Liver (tissue), 9 donors: Measurements from ENCODE around the gene SRSF8. TPM values are rescaled to one million over a fixed set of nuclear protein-coding genes. Genes with fewer than 3 reads are reported as not detected.

ENCODE experiments used
- DNase-seq: peaks from one replicate; pipeline ENCODE4 v3.0.0-alpha.2; 2017; ENCODE audit warnings: low spot score
- H3K27ac ChIP-seq, 2 donors: one replicate each; pipeline ENCODE4 v1.7.0; 2013; ENCODE audit warnings: inconsistent platforms in 2 of 2, low read length in 2 of 2, control low read depth in 1 of 2, low read depth in 1 of 2, mild to moderate bottlenecking in 1 of 2
- H3K27me3 ChIP-seq, 4 donors: one replicate each; pipeline versions ENCODE4 v1.6.1 to v1.7.0; 2013; ENCODE audit warnings: low read length in 3 of 4, inconsistent platforms in 1 of 4, mild to moderate bottlenecking in 1 of 4, moderate library complexity in 1 of 4; ENCODE audit not compliant: control insufficient read depth in 4 of 4, insufficient read depth in 4 of 4
- H3K36me3 ChIP-seq, 4 donors: one replicate each; pipeline versions ENCODE4 v1.6.1 to v1.7.0; 2013; ENCODE audit warnings: low read length in 3 of 4, mild to moderate bottlenecking in 3 of 4, low read depth in 1 of 4, moderate library complexity in 1 of 4; ENCODE audit not compliant: control insufficient read depth in 4 of 4, insufficient read depth in 3 of 4
- H3K4me1 ChIP-seq, 4 donors: one replicate each; pipeline versions ENCODE4 v1.6.1 to v1.7.0; 2013; ENCODE audit warnings: low read length in 3 of 4, mild to moderate bottlenecking in 3 of 4, moderate library complexity in 1 of 4; ENCODE audit not compliant: control insufficient read depth in 4 of 4, insufficient read depth in 4 of 4
- H3K4me3 ChIP-seq, 3 donors: one replicate each; pipeline versions ENCODE4 v1.6.1 to v1.7.0; 2013; ENCODE audit warnings: low read length in 3 of 3, control low read depth in 1 of 3, low read depth in 1 of 3, mild to moderate bottlenecking in 1 of 3
- H3K9ac ChIP-seq, 2 donors: one replicate each; pipeline ENCODE4 v1.7.0; 2013; ENCODE audit warnings: low read length in 2 of 2, mild to moderate bottlenecking in 2 of 2, moderate library complexity in 2 of 2, control low read depth in 1 of 2, low read depth in 1 of 2
- H3K9me3 ChIP-seq, 4 donors: one replicate each; pipeline versions ENCODE4 v1.6.1 to v1.7.0; 2013; ENCODE audit warnings: low read length in 3 of 4; ENCODE audit not compliant: control insufficient read depth in 4 of 4
- ATF3 ChIP-seq: IDR thresholded peaks from 2 replicates; pipeline ENCODE4 v1.6.1; 2016; ENCODE audit warnings: antibody characterized with exemption
- CTCF ChIP-seq: fragments of 150-350 bp; IDR thresholded peaks from 2 replicates; pipeline ENCODE4 v1.5.1; 2017; ENCODE audit warnings: improper control_type of control experiment, low read depth, low read length; ENCODE audit not compliant: missing input control
- EGR1 ChIP-seq, 2 donors: IDR thresholded peaks; 2 replicates each; pipeline ENCODE4 v1.6.1; 2016 to 2018; ENCODE audit warnings: antibody characterized with exemption in 2 of 2, low read depth in 2 of 2
- FOXA1 ChIP-seq: IDR thresholded peaks from 2 replicates; pipeline ENCODE4 v1.6.1; 2016; ENCODE audit warnings: antibody characterized with exemption
- FOXA2 ChIP-seq: IDR thresholded peaks from 2 replicates; pipeline ENCODE4 v1.6.1; 2016; ENCODE audit warnings: antibody characterized with exemption
- GABPA ChIP-seq, 2 donors: IDR thresholded peaks in 1 of 2; conservative IDR thresholded peaks in 1 of 2; 2 replicates each; pipeline ENCODE4 v1.6.1; 2016; ENCODE audit warnings: antibody characterized with exemption in 2 of 2, mild to moderate bottlenecking in 1 of 2, moderate library complexity in 1 of 2
- HNF4A ChIP-seq, 2 donors: conservative IDR thresholded peaks; 2 replicates each; pipeline ENCODE4 v1.6.1; 2016; ENCODE audit warnings: antibody characterized with exemption in 2 of 2, mild to moderate bottlenecking in 2 of 2
- HNF4G ChIP-seq: IDR thresholded peaks from 2 replicates; pipeline ENCODE4 v1.6.1; 2016; ENCODE audit warnings: antibody characterized with exemption
- NR2F2 ChIP-seq: IDR thresholded peaks from 2 replicates; pipeline ENCODE4 v1.6.1; 2016; ENCODE audit warnings: antibody characterized with exemption
- RAD21 ChIP-seq, 2 donors: IDR thresholded peaks; 2 replicates each; pipeline ENCODE4 v1.6.1; 2016; ENCODE audit warnings: antibody characterized with exemption in 2 of 2, mild to moderate bottlenecking in 2 of 2
- RXRA ChIP-seq, 2 donors: IDR thresholded peaks; 2 replicates each; pipeline ENCODE4 v1.6.1; 2017 to 2018; ENCODE audit warnings: antibody characterized with exemption in 2 of 2, mild to moderate bottlenecking in 1 of 2
- SP1 ChIP-seq: IDR thresholded peaks from 2 replicates; pipeline ENCODE4 v1.6.1; 2018; ENCODE audit warnings: antibody characterized with exemption, mild to moderate bottlenecking
- TAF1 ChIP-seq: conservative IDR thresholded peaks from 2 replicates; pipeline ENCODE4 v1.6.1; 2016; ENCODE audit warnings: antibody characterized with exemption, mild to moderate bottlenecking
- YY1 ChIP-seq: IDR thresholded peaks from 2 replicates; pipeline ENCODE4 v1.6.1; 2016; ENCODE audit warnings: antibody characterized with exemption, mild to moderate bottlenecking
- WGBS: extraction: QIAGEN DNeasy Blood & Tissue Kit; methylation state at CpG from one replicate; pipeline ENCODE4 v1.1.7; 2013; 5-methylcytosine and 5-hydroxymethylcytosine counted together
- polyA plus RNA-seq, 2 donors: library from polyadenylated mRNA; stranded (reverse) in 1 of 2; unstranded in 1 of 2; fragments of 200-250 nt in 1 of 2; fragments of >200 nt in 1 of 2; fragmentation: Nextera tagmentation in 1 of 2; extraction: Ambion mirVana in 1 of 2; gene quantifications; one replicate each; pipeline versions ENCODE4 v1.2.1 to v1.2.3, GENCODE V29; 2013 to 2015
- total RNA-seq, 2 donors: library from RNA; depleted of rRNA; stranded (reverse); fragments of >200 nt; gene quantifications; one replicate each; pipeline ENCODE4 v1.2.3, GENCODE V29; 2014
- TF ChIP-seq, protein P1 (sequence below): IDR thresholded peaks from 2 replicates; pipeline ENCODE4 v1.6.1; 2016; ENCODE audit warnings: antibody characterized with exemption, mild to moderate bottlenecking
- TF ChIP-seq, protein P2 (sequence below): IDR thresholded peaks from 2 replicates; pipeline ENCODE4 v1.6.1; 2016; ENCODE audit warnings: antibody characterized with exemption
- donor health status: healthy.
- donor health status: healthy.
- donor health status: healthy.
- donor health status: healthy.
- donor health status: healthy.

The SRSF8 gene
- total and polyA plus RNA-seq, 4 donors: 15.4 to 31.8 (median 17.8) TPM

DNA sequence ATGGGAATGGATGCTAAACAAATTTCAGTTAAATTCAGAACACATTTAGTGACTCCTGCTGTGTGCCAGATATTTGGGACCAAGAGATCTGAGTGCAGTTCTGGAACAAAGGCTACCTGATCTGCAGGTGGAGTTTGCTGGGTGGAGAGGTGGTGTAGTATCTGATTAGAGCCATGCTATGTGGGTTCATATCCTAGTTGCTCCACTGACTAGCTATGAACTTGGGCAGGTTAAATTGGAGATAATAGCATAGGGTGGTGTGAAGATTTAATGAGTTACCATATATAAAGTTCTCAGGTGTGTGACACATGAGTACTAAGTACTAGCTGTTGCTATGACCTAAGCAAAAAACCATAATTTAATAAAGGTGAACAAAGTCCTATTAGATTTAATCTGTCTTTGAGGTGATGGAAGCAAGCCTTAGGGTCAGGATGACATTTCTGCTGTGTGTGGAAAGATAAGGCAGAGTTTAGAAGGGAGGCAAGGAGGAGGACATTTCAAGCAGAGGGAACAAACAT is 25.0 kb downstream of the SRSF8 start:
- H3K4me1 ChIP-seq: peaks cover 2 to 18% (median 7%) of the 10 kb centered on the region in 4 donors
- H3K4me3 ChIP-seq: no peak overlapping the region

DNA sequence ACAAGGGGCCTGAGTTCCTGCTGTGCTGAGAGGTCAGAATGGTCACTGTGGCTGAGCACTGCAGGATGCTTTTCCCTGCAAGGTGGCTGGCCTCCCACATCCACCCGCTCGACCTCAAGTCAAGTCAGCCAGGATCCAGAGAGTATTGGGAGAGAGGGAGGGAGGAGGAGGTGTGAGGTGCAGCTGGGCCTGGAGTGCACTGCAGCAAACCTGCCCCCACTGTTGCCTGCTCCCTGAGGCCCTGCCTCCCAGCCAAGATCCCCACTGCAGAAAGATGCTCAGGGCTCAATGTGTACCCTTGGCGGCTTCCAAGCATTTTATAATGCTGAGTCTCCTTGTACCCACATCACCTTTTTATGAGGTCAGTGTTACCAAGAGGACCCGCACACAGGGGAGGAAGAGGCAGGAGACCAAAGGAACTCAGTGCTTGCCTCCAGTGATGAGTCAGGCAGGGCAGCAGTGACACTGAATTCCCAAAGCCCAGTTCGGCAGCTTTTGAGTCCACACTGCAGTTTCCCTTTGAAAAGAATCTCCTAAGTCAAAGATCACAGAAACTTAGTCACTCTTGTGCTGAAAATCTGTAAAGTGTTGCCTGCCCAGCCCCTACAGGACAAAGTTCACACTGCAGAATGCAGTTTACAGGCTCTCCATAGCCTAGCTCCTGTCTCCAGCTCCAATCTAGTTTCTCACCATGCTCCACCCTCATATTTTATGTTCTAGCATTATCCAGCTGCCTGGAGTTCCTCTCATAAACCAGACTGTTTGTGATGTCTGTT is 26.0 kb downstream of the SRSF8 start:
- DNase-seq: no peak
- no peak overlapping the region for H3K9ac ChIP-seq
- TF ChIP-seq CTCF: peak; percentile 31
- TF ChIP-seq YY1: no peak
- peak; percentile 9 to 36 for TF ChIP-seq RAD21 (IDR thresholded peaks at IDR 0.05)
- no peak overlapping the region for H3K4me3 ChIP-seq
- H3K4me1 ChIP-seq: peaks cover 2 to 18% (median 7%) of the 10 kb centered on the region in 4 donors
- no peaks in the 10 kb centered on the region for H3K36me3 ChIP-seq
- no peaks in the 10 kb centered on the region for H3K9me3 ChIP-seq
- no peak overlapping the region for H3K27ac ChIP-seq
- 51% methylated on average over 5 of the region's 5 CpGs for WGBS
- no peaks in the 10 kb centered on the region for H3K27me3 ChIP-seq

More for the DNA sequence above, 25.0 kb downstream of the SRSF8 start:
- Histone ChIP-seq H3K27me3 (no peaks in the 10 kb centered on the region), H3K27ac (no peak overlapping the region), H3K9ac (no peak overlapping the region), H3K36me3 (no peaks in the 10 kb centered on the region), H3K9me3 (no peaks in the 10 kb centered on the region)
- no peak for DNase-seq
- TF ChIP-seq ATF3 (no peak), YY1 (no peak), SP1 (no peak), NR2F2 (no peak), EGR1 (IDR thresholded peaks at IDR 0.05; ENCODE audit: low read depth in 2 of 2) (no peak), HNF4A (conservative IDR thresholded peaks at IDR 0.05) (no peak), TAF1 (no peak), FOXA2 (no peak), CTCF (no peak), GABPA (IDR thresholded peaks at IDR 0.05 in 1 of 2, conservative IDR thresholded peaks at IDR 0.05 in 1 of 2) (no peak), RXRA (IDR thresholded peaks at IDR 0.05) (no peak), FOXA1 (no peak), HNF4G (no peak)
- TF ChIP-seq, protein P1, sequence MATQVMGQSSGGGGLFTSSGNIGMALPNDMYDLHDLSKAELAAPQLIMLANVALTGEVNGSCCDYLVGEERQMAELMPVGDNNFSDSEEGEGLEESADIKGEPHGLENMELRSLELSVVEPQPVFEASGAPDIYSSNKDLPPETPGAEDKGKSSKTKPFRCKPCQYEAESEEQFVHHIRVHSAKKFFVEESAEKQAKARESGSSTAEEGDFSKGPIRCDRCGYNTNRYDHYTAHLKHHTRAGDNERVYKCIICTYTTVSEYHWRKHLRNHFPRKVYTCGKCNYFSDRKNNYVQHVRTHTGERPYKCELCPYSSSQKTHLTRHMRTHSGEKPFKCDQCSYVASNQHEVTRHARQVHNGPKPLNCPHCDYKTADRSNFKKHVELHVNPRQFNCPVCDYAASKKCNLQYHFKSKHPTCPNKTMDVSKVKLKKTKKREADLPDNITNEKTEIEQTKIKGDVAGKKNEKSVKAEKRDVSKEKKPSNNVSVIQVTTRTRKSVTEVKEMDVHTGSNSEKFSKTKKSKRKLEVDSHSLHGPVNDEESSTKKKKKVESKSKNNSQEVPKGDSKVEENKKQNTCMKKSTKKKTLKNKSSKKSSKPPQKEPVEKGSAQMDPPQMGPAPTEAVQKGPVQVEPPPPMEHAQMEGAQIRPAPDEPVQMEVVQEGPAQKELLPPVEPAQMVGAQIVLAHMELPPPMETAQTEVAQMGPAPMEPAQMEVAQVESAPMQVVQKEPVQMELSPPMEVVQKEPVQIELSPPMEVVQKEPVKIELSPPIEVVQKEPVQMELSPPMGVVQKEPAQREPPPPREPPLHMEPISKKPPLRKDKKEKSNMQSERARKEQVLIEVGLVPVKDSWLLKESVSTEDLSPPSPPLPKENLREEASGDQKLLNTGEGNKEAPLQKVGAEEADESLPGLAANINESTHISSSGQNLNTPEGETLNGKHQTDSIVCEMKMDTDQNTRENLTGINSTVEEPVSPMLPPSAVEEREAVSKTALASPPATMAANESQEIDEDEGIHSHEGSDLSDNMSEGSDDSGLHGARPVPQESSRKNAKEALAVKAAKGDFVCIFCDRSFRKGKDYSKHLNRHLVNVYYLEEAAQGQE: no peak
- TF ChIP-seq, protein P2, sequence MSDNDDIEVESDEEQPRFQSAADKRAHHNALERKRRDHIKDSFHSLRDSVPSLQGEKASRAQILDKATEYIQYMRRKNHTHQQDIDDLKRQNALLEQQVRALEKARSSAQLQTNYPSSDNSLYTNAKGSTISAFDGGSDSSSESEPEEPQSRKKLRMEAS: no peak
